ENCODE measurements around the gene BARX2.

DNA sequence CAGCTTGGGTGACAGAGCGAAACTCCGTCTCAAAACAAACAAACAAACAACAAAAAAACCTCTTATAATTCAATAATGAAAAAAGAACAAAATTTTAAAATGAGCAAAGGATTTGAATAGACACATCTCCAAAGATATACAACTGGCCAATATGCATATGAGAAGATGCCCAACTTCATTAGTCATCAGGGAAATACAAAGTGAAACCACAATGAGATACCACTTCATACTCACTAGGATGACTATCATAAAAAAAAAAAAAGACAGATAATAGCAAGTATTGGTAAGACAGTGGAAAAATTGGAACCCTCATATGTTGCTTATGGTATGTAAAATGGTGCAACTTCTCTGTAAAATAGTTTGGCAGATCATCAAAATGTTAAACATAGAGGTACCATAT lies 28.7 kb upstream of the BARX2 start:
- TF ChIP-seq POLR2A (IDR thresholded peaks at IDR 0.05) (no peak), EP300 (IDR thresholded peaks at IDR 0.05) (no peak), CTCF (IDR thresholded peaks at IDR 0.05) (no peak)

Data from tibial nerve (tissue), 4 donors.